GM21381 (cell line): ENCODE data around the gene HCCS.
"Not testable (repeated sequence)": the region's sequence is repeated elsewhere in the genome, so short reads cannot be mapped to it uniquely, and the experiment has no call there.

ENCODE experiments used
- ATAC-seq: cut with Tn5 transposase; IDR thresholded peaks from one replicate; pipeline ENCODE4 v1.9.1; 2021; ENCODE audit warnings: mild to moderate bottlenecking, moderate library complexity; ENCODE audit not compliant: unreplicated experiment

HCCS gene

GRCh38 chrX:11119313-11119943 lies 8.3 kb downstream of the HCCS start:
- ATAC-seq = no peak

- ATAC-seq = not testable (repeated sequence)
Measured at GRCh38 chrX:11123087-11123486, 12.0 kb downstream of the HCCS start.

- no peak for ATAC-seq
Measured at GRCh38 chrX:11124112-11124511, 13.0 kb downstream of the HCCS start.

GRCh38 chrX:11125060-11125459 lies 13.9 kb downstream of the HCCS start:
- ATAC-seq = no peak

- no peak for ATAC-seq
Measured at GRCh38 chrX:11129534-11130105, 18.5 kb downstream of the HCCS start.

- ATAC-seq = no peak
Measured at GRCh38 chrX:11130136-11130535, 19.0 kb downstream of the HCCS start.

GRCh38 chrX:11131146-11131545 lies 20.0 kb downstream of the HCCS start:
- no peak for ATAC-seq

GRCh38 chrX:11135564-11136185 lies 24.5 kb downstream of the HCCS start:
- no peak for ATAC-seq

- no peak for ATAC-seq
Measured at GRCh38 chrX:11137543-11138139, 26.5 kb downstream of the HCCS start.

- no peak for ATAC-seq
Measured at GRCh38 chrX:11138498-11139390, 27.6 kb downstream of the HCCS start.

GRCh38 chrX:11143931-11144678 lies 33.0 kb downstream of the HCCS start:
- peak; percentile 74 for ATAC-seq

GRCh38 chrX:11146411-11146810 lies 35.3 kb downstream of the HCCS start:
- no peak for ATAC-seq

GRCh38 chrX:11148401-11148800 lies 37.3 kb downstream of the HCCS start:
- ATAC-seq = no peak

GRCh38 chrX:11151799-11152559 lies 40.8 kb downstream of the HCCS start:
- no peak for ATAC-seq

- no peak for ATAC-seq
Measured at GRCh38 chrX:11159149-11159548, 48.0 kb downstream of the HCCS start.

- ATAC-seq = no peak
Measured at GRCh38 chrX:11164433-11164832, 53.3 kb downstream of the HCCS start.

- no peak for ATAC-seq
Measured at GRCh38 chrX:11171956-11172355, 60.8 kb downstream of the HCCS start.

GRCh38 chrX:11172415-11172814 lies 61.3 kb downstream of the HCCS start:
- ATAC-seq = no peak
